Adrenal gland (tissue), 5 donors: ENCODE results near the gene MMP17.

Source experiments
- POLR2A ChIP-seq, 2 donors: fragments of 450-650 bp; IDR thresholded peaks; one replicate each; pipeline ENCODE4 v1.6.1; 2017; ENCODE audit warnings: antibody characterized with exemption in 2 of 2, mild to moderate bottlenecking in 2 of 2, moderate library complexity in 1 of 2
- TF ChIP-seq, protein P1 (sequence below), 6 experiments: fragments of 450-650 bp in 4 of 6; fragments of 200-600 bp in 2 of 6; sonication (generic) in 1 of 6; IDR thresholded peaks; 1 replicate in 5 of 6; 2 replicates in 1 of 6; pipeline versions ENCODE4 v1.5.1 to v1.8.0; 2016 to 2021; ENCODE audit warnings: antibody characterized with exemption in 6 of 6, mild to moderate bottlenecking in 2 of 6, moderate library complexity in 1 of 6
- donor health status: DM: no; HTN: no; CAD: no.

DNA sequence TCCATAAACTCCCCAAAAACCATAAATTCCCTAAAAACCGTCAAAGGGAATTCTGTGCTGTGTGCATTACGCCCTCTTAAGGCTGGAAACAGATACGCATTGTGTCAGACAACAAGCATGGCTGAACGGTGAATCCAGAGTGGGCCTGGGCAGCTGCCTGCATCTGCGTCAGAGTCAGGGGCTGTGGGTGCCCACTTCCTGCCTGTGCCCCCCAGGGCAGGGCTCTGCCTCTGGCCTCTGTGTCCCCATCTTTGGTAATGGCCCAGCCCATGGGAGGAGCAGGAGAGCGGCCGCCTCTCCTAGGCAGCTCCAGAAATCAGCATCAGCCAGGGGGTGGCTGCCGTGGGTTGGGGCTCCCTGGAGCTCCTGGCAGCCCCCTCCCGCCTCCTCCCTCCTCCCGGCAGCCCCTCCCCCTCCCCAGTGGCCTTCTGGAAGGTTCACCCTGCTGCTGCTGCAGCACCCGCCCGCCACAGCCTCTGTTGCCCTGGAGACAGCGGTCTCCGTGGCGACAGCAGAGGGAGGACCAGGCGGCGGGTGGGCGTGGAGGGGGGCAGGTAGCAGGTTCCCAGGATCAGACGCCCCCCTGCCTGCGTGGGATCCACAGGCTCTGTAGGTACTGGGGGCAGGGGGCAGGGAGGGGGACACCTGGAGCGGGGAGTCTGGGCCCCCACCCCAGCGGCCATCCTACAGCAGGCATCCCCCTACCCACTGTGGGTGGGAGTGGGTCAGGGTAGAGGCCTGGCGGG lies 5.9 kb downstream of the MMP17 start:
- TF ChIP-seq, protein P1, sequence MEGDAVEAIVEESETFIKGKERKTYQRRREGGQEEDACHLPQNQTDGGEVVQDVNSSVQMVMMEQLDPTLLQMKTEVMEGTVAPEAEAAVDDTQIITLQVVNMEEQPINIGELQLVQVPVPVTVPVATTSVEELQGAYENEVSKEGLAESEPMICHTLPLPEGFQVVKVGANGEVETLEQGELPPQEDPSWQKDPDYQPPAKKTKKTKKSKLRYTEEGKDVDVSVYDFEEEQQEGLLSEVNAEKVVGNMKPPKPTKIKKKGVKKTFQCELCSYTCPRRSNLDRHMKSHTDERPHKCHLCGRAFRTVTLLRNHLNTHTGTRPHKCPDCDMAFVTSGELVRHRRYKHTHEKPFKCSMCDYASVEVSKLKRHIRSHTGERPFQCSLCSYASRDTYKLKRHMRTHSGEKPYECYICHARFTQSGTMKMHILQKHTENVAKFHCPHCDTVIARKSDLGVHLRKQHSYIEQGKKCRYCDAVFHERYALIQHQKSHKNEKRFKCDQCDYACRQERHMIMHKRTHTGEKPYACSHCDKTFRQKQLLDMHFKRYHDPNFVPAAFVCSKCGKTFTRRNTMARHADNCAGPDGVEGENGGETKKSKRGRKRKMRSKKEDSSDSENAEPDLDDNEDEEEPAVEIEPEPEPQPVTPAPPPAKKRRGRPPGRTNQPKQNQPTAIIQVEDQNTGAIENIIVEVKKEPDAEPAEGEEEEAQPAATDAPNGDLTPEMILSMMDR (IDR thresholded peaks at IDR 0.05), result peak in 3 of 6 experiments; percentile 25 to 34 (median 26)
- no peak for TF ChIP-seq POLR2A (IDR thresholded peaks at IDR 0.05)
